ENCODE measurements around the gene VASH1. TPM values are rescaled to one million over a fixed set of nuclear protein-coding genes. Genes with fewer than 3 reads are reported as not detected.

The VASH1 gene
- total RNA-seq, 2 experiments from 2014 or later: 7.3 to 9.2 TPM

GRCh38 chr14:76774821-76775694, 13.8 kb downstream of the VASH1 start:
- ATAC-seq (ENCODE audit: poor library complexity) (no peak), DNase-seq (no peak)
- Histone ChIP-seq H3K36me3 (ENCODE audit: insufficient read depth, low read length) (no peaks in the 10 kb centered on the region), H3K4me3 (ENCODE audit: low read length) (no peak overlapping the region), H3K4me1 (ENCODE audit: insufficient read depth, low read length) (peaks cover 14% of the 10 kb centered on the region), H3K27me3 (ENCODE audit: control insufficient read depth in 1 of 2, insufficient read depth in 2 of 2, low read length in 2 of 2) (peaks cover 0 to 2% of the 10 kb centered on the region in 2 experiments), H3K9me3 (ENCODE audit: control insufficient read depth in 1 of 2, insufficient read depth in 1 of 2, low read length in 2 of 2) (no peaks in the 10 kb centered on the region), H3K27ac (ENCODE audit: low read depth in 1 of 2, low read length in 2 of 2) (no peak overlapping the region)
- H3K36me3 Mint-ChIP-seq (ENCODE audit: low read depth): peaks cover 3% of the 10 kb centered on the region
- no peak overlapping the region for H3K4me3 Mint-ChIP-seq
- ChIA-PET POLR2A (interaction anchor here (0.6 kb wide), 1 partner anchor 36 kb away, joined by 3 read pairs; no protein-coding TSS in a partner anchor), CTCF (no interaction called here)
- H3K27ac Mint-ChIP-seq: no peak overlapping the region
- no peaks in the 10 kb centered on the region for H3K9me3 Mint-ChIP-seq
- intact Hi-C loops (cut with DNase I, micrococcal nuclease): no loop called here
- H3K27me3 Mint-ChIP-seq: no peaks in the 10 kb centered on the region
- no peaks in the 10 kb centered on the region for H3K4me1 Mint-ChIP-seq (ENCODE audit: low read depth)
- TF ChIP-seq CTCF (IDR thresholded peaks at IDR 0.05): no peak

DNA sequence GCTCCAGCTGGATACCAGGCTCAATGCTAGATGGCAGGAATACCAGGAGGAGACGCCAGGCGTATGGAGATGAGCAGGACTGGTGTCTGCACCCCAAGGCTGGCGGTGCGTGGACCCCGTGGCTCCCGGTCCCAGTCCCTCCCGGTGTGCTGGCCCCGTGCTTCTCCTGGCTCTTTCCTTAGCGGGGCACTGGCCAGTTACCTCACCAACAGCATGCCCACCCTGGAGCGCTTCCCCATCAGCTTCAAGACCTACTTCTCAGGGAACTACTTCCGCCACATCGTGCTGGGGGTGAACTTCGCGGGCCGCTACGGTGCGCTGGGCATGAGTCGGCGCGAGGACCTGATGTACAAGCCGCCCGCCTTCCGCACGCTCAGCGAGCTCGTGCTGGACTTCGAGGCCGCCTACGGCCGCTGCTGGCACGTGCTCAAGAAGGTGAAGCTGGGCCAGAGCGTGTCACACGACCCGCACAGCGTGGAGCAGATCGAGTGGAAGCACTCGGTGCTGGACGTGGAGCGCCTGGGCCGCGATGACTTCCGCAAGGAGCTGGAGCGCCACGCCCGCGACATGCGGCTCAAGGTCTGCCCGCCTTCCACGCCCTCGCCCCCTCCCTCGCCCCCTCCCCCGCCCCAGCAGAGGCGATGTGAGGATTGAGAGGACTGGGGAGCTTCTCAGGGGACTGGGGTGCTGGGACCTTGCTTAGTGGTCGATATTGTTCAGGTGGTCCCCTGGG, 14.6 kb downstream of the VASH1 start:
- Mint-ChIP-seq H3K27me3 (no peaks in the 10 kb centered on the region), H3K9me3 (no peaks in the 10 kb centered on the region), H3K36me3 (ENCODE audit: low read depth) (peaks cover 10% of the 10 kb centered on the region), H3K4me3 (no peak overlapping the region), H3K4me1 (ENCODE audit: low read depth) (no peaks in the 10 kb centered on the region), H3K27ac (no peak overlapping the region)
- Histone ChIP-seq H3K27me3 (ENCODE audit: control insufficient read depth in 1 of 2, insufficient read depth in 2 of 2, low read length in 2 of 2) (peaks cover 0 to 2% of the 10 kb centered on the region in 2 experiments), H3K36me3 (ENCODE audit: insufficient read depth, low read length) (peaks cover 3% of the 10 kb centered on the region), H3K27ac (ENCODE audit: low read depth in 1 of 2, low read length in 2 of 2) (no peak overlapping the region), H3K4me1 (ENCODE audit: insufficient read depth, low read length) (peaks cover 14% of the 10 kb centered on the region), H3K4me3 (ENCODE audit: low read length) (no peak overlapping the region), H3K9me3 (ENCODE audit: control insufficient read depth in 1 of 2, insufficient read depth in 1 of 2, low read length in 2 of 2) (no peaks in the 10 kb centered on the region)
- no peak for DNase-seq
- CTCF ChIA-PET: interaction anchor here (1.4 kb wide), 1 partner anchor 65 kb away, joined by 6 read pairs; no protein-coding TSS in a partner anchor
- ATAC-seq (ENCODE audit: poor library complexity): no peak
- intact Hi-C loops (cut with DNase I, micrococcal nuclease): no loop called here
- POLR2A ChIA-PET: interaction anchor here (0.6 kb wide), 1 partner anchor 35 kb away, joined by 3 read pairs; no protein-coding TSS in a partner anchor
- TF ChIP-seq CTCF (IDR thresholded peaks at IDR 0.05): no peak

DNA sequence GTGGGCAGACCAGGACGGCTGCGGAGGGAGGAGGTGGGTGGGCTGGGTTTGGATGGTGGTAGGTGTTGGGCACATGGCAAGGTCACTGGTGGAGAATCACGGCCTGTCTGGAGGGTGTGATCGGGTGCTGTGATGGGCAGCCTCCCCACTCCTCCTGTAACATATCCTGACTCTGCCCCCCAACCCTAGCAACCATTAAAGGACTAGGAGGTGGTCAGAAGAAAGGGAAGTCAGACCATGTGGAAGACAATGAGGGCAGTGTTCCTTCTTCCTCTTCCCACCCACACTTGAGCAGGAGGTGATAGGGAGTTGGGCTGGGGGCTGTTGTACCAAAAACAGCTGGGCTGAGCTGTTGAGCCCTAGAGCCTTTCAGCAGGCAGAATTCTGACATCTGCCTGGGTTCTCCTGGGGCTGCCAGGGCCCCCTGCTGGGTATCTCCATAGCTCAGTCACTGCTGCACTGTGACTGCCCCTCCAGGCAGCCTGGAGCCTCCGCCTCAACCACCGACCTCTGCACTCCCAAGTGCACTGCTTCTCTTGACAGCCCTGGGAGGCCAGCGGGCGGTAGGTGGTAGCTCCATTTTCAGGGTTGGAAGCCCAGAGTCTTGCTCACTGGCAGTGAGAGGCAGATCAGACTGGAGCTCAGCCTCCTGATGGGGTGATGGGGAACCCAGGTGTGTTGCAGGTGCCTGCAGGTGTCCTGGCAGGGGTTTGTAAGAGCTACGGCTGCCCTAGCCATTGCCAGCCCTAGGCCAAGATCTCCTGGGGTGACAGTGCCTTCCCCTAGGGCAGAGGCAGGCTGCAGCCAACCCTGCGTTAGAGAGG, 15.4 kb downstream of the VASH1 start:
- TF ChIP-seq CTCF (IDR thresholded peaks at IDR 0.05): no peak
- H3K4me1 Mint-ChIP-seq (ENCODE audit: low read depth): no peaks in the 10 kb centered on the region
- no peak overlapping the region for H3K4me3 Mint-ChIP-seq
- Histone ChIP-seq H3K4me1 (ENCODE audit: insufficient read depth, low read length) (peaks cover 20% of the 10 kb centered on the region), H3K9me3 (ENCODE audit: control insufficient read depth in 1 of 2, insufficient read depth in 1 of 2, low read length in 2 of 2) (no peaks in the 10 kb centered on the region), H3K27me3 (ENCODE audit: control insufficient read depth in 1 of 2, insufficient read depth in 2 of 2, low read length in 2 of 2) (peaks cover 0 to 2% of the 10 kb centered on the region in 2 experiments), H3K4me3 (ENCODE audit: low read length) (no peak overlapping the region), H3K36me3 (ENCODE audit: insufficient read depth, low read length) (peaks cover 10% of the 10 kb centered on the region), H3K27ac (ENCODE audit: low read depth in 1 of 2, low read length in 2 of 2) (no peak overlapping the region)
- H3K36me3 Mint-ChIP-seq (ENCODE audit: low read depth): peaks cover 10% of the 10 kb centered on the region
- DNase-seq: no peak
- no peak for ATAC-seq (ENCODE audit: poor library complexity)
- no peaks in the 10 kb centered on the region for H3K9me3 Mint-ChIP-seq
- no peak overlapping the region for H3K27ac Mint-ChIP-seq
- intact Hi-C loops (cut with DNase I, micrococcal nuclease): no loop called here
- POLR2A ChIA-PET: interaction anchor here (1.2 kb wide), 1 partner anchor 22 kb away, joined by 5 read pairs; no protein-coding TSS in a partner anchor
- no peaks in the 10 kb centered on the region for H3K27me3 Mint-ChIP-seq
- CTCF ChIA-PET: interaction anchor here (1.4 kb wide), 1 partner anchor 66 kb away, joined by 6 read pairs; no protein-coding TSS in a partner anchor

Data from CD4-positive, alpha-beta T cell (primary cell).